ENCODE data around the gene ARHGAP21. TPM values are rescaled to one million over a fixed set of nuclear protein-coding genes. Genes with fewer than 3 reads are reported as not detected.

ARHGAP21 gene
- total RNA-seq, 2 experiments from 2014 or later = 18.8 to 19.8 TPM

DNA sequence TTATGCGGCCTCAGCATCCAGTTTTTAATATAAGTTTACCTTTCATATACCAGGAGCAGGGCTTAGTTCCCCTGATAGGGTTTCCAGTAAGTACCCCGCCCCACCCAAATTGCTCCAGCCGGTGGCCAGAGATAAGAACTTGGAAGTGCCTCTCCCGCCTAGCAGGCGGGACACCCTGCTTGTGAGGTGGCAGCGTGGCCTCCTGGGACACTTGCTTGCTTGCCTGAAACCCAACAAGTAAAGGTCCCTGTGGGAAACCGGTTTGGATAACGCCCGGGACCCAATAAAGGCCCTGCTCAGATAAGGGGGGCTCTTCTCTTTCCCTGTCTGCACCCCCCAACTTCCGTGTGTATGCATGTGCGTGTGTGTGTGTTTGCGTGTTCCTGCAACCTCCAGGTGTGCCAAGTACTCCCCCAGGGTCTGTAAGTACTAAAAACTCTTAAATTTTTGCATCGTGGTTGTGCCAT, 154.3 kb downstream of the ARHGAP21 start:
- ChIA-PET POLR2A (no interaction called here), CTCF (no interaction called here)
- Mint-ChIP-seq H3K4me3 (no peak overlapping the region), H3K27ac (no peak overlapping the region), H3K4me1 (ENCODE audit: low read depth) (no peaks in the 10 kb centered on the region), H3K9me3 (no peaks in the 10 kb centered on the region), H3K27me3 (peaks cover 12% of the 10 kb centered on the region), H3K36me3 (ENCODE audit: low read depth) (no peaks in the 10 kb centered on the region)
- DNase-seq = no peak
- no peak for ATAC-seq
- TF ChIP-seq, protein P1, sequence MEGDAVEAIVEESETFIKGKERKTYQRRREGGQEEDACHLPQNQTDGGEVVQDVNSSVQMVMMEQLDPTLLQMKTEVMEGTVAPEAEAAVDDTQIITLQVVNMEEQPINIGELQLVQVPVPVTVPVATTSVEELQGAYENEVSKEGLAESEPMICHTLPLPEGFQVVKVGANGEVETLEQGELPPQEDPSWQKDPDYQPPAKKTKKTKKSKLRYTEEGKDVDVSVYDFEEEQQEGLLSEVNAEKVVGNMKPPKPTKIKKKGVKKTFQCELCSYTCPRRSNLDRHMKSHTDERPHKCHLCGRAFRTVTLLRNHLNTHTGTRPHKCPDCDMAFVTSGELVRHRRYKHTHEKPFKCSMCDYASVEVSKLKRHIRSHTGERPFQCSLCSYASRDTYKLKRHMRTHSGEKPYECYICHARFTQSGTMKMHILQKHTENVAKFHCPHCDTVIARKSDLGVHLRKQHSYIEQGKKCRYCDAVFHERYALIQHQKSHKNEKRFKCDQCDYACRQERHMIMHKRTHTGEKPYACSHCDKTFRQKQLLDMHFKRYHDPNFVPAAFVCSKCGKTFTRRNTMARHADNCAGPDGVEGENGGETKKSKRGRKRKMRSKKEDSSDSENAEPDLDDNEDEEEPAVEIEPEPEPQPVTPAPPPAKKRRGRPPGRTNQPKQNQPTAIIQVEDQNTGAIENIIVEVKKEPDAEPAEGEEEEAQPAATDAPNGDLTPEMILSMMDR (IDR thresholded peaks at IDR 0.05) = no peak
- intact Hi-C loops (cut with micrococcal nuclease) = no loop called here

DNA sequence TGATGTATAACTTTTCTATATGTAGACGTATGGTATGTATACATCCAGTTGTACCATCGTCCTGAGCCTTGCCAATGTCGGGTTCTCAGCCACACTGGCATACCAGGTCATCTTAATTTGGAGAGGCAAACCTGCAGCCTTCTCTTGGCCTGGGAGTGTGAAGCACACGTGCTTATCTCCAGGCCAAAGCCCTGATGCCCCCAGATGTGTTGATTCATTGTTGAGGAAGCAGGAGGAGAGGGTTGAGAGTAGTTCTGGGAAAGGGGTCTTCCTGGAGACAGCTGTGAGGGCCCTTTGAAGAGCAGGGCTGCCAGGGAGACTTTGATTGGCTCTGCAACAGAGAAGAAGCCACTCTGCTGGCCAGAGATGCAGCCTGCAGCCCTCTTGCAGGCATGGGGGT, 155.6 kb downstream of the ARHGAP21 start:
- no peak for ATAC-seq
- Mint-ChIP-seq H3K4me1 (ENCODE audit: low read depth) (no peaks in the 10 kb centered on the region), H3K36me3 (ENCODE audit: low read depth) (no peaks in the 10 kb centered on the region), H3K9me3 (no peaks in the 10 kb centered on the region), H3K27ac (no peak overlapping the region), H3K27me3 (peaks cover 12% of the 10 kb centered on the region), H3K4me3 (no peak overlapping the region)
- ChIA-PET CTCF (no interaction called here), POLR2A (no interaction called here)
- no peak for DNase-seq
- TF ChIP-seq, protein P1 (IDR thresholded peaks at IDR 0.05) = no peak
- intact Hi-C loops (cut with micrococcal nuclease) = no loop called here

DNA sequence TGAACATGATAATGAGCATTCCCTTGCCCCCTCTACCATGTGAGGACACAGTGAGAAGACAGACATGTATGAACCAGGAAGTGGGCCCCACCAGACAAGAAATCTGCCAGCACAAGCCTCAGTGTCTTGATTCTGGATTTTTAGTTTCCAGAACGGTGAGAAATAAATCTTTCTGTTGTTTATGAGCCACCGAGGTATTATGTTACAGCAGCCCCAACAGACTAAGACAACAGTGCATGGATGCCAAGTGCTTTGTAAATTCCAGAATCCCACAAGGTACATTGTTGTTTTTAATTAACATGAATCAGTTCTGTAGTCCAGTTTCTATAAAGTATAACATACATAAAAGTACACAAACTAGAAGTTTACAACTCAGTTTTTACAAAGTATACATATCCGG, 162.2 kb downstream of the ARHGAP21 start:
- no peaks in the 10 kb centered on the region for H3K36me3 Mint-ChIP-seq (ENCODE audit: low read depth)
- no peak overlapping the region for H3K27ac Mint-ChIP-seq
- H3K4me1 Mint-ChIP-seq (ENCODE audit: low read depth) = peaks cover 7% of the 10 kb centered on the region
- TF ChIP-seq, protein P1 (IDR thresholded peaks at IDR 0.05) = no peak
- no peak overlapping the region for H3K4me3 Mint-ChIP-seq
- ATAC-seq (no peak), DNase-seq (no peak)
- CTCF ChIA-PET = no interaction called here
- POLR2A ChIA-PET = no interaction called here
- no peaks in the 10 kb centered on the region for H3K9me3 Mint-ChIP-seq
- peaks cover 1% of the 10 kb centered on the region for H3K27me3 Mint-ChIP-seq
- intact Hi-C loops (cut with micrococcal nuclease) = no loop called here

DNA sequence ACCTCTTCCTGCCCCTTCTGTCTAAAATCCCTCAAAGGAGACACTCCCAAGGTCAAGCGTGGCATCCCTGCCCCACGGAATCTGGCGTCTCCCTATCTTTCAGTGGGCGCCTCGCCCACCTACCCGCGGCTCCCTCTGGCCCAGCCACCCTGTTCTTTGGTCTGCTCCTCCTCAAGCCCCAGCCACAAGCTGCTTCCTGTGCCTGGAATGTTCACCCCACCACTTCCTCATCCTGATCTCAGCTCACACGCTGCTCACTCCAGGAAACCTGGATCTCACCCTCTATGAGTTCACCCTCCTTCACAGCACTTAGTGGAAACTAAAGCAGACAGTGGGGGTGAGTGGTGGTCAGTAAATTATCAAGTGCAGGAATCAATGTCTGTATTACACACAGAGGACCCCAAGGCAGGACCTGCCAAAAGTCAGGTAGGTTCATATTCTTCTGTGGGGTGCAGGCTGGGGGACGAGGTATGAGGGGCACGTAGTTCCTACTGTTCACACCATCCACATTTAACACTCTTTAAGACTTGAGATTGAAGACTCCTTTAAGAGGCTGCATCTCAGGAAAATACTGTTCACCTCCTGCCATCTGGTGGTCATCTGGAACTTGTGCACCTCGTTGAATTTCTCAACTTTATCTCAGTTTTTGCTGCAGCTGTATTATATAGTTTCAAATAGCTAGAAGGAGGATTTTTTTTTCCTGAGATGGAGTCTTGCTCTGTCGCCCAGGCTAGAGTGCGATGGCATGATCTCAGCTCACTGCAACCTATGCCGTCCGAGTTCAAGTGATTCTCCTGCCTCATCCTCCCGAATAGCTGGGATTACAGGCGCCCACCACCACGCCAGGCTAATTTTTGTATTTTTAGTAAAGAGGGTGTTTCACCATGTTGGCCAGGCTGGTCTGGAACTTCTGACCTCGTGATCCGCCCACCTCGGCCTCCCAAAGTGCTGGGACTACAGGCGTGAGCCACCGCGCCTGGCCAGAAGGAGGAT, 166.6 kb downstream of the ARHGAP21 start:
- DNase-seq (peak; percentile 31), ATAC-seq (peak; percentile 72)
- peaks cover 7% of the 10 kb centered on the region for H3K4me1 Mint-ChIP-seq (ENCODE audit: low read depth)
- TF ChIP-seq, protein P1 (IDR thresholded peaks at IDR 0.05) = peak; percentile 48
- H3K27me3 Mint-ChIP-seq = no peaks in the 10 kb centered on the region
- no peak overlapping the region for H3K4me3 Mint-ChIP-seq
- H3K27ac Mint-ChIP-seq = no peak overlapping the region
- H3K9me3 Mint-ChIP-seq = no peaks in the 10 kb centered on the region
- intact Hi-C loops (cut with micrococcal nuclease) = no loop called here
- CTCF ChIA-PET = interaction anchor here (0.7 to 2.2 kb wide), 10 partner anchors 10 to 1399 kb away, joined by 3 to 8 read pairs (median 3); no protein-coding TSS in a partner anchor
- POLR2A ChIA-PET = no interaction called here
- H3K36me3 Mint-ChIP-seq (ENCODE audit: low read depth) = no peaks in the 10 kb centered on the region

DNA sequence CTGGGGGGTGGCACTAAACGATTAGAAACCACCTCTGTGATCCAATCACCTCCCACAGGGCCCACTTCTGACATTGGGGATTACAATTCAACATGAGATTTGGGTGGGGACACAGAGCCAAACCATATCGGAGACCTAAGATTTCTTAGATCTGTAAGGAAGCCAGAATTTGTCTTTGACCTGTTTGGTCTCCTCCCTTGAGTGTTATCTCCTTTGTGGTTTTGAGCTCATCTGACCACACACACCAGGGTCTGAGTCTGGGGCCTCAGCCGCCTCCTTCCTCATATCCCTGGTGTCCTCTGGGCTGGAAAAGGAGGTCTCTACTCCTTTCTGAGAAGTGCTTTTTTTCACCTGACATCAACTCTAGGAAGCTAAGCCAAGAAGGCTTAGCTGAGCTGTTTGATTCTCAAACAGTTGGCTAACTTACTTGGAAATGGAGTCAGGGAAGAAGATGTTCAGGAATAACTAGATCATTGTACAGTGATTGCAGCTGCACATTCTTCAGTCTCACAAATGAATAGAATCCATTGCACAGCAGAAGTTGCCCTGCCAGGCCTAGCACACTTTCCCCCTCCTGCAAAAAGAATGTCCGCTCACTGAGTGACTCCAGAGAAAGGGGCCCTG, 167.4 kb downstream of the ARHGAP21 start:
- Mint-ChIP-seq H3K27me3 (no peaks in the 10 kb centered on the region), H3K4me3 (no peak overlapping the region), H3K4me1 (ENCODE audit: low read depth) (peaks cover 7% of the 10 kb centered on the region), H3K27ac (no peak overlapping the region), H3K36me3 (ENCODE audit: low read depth) (no peaks in the 10 kb centered on the region), H3K9me3 (no peaks in the 10 kb centered on the region)
- POLR2A ChIA-PET = no interaction called here
- intact Hi-C loops (cut with micrococcal nuclease) = no loop called here
- no peak for ATAC-seq
- TF ChIP-seq, protein P1 (IDR thresholded peaks at IDR 0.05) = no peak
- DNase-seq = no peak
- CTCF ChIA-PET = interaction anchor here (0.7 to 2.2 kb wide), 4 partner anchors 37 to 563 kb away, joined by 3 to 8 read pairs (median 4); no protein-coding TSS in a partner anchor
